ENCODE results near the gene ASPG.
A peak's percentile ranks its signal among the peaks of the same experiment; 100 is the strongest.

The ASPG gene

GRCh38 chr14:104094709-104095425, 9.4 kb downstream of the ASPG start:
- peak; percentile 73 for DNase-seq

- DNase-seq: no peak
Measured at GRCh38 chr14:104095426-104096310, 10.2 kb downstream of the ASPG start.

DNA sequence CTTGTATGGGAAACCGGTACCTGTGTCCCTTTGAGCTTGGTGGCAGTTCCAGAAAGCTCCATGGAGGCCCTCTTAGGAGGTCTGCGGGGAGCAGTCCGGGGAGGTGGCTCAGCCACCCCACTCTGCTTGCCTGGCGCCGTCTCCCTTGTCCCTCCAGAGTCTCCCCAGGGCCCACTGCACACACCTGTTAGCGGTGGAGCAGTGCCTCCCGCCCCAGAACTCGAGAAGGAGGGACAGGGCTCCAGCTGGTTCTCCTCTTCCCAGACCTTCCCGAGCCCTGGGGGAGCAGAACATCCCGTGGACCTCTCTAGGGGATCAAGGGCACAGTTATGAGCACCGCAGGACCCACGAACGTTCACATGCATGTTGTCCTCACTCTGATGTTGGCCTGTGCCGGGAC, 10.8 kb downstream of the ASPG start:
- no peak for DNase-seq

DNA sequence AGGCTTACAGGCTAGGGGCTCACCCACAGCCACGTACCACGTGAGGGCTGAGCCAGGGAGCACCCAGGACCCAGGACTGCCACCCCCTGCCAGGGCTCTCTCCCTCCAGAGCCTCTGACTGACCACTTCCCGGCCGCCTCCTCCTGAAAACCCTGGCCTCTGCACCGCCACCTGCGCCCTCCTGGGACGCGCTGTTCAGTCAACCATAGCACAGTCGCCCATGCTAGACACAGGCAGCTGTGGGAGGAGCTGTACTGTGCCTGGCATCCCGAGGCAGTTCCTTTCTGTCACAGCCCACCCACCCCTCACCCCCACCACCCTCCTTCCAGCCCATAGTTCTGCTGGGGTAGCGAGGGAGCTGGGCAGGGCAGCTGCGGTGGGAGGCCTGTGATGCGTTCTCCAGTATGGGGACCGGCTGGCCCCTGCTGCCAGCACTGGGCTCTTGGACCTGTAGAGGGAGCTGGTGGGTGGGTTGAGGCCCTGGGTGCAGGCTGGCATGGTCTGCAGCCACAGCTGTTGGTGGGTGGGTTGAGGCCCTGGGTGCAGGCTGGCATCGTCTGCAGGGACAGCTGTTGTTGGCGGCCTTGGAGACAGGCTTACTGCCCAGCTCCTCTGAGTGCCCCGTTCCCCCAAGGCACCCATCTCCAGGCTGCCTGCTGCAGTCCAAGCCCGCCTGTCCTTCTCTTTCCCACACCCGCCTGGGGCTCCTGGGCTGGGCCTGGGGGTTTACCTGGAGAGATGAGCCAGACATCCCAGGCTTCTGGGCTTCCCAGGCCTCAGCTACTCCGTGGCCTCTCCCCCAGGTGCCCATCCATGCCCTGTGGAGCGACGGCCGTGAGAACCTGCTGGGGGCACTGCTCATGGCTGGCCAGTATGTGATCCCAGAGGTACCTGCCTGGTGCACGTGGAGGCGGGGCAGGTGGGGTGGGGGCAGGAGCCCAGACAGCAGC, 11.5 kb downstream of the ASPG start:
- peak; percentile 28 for DNase-seq

DNA sequence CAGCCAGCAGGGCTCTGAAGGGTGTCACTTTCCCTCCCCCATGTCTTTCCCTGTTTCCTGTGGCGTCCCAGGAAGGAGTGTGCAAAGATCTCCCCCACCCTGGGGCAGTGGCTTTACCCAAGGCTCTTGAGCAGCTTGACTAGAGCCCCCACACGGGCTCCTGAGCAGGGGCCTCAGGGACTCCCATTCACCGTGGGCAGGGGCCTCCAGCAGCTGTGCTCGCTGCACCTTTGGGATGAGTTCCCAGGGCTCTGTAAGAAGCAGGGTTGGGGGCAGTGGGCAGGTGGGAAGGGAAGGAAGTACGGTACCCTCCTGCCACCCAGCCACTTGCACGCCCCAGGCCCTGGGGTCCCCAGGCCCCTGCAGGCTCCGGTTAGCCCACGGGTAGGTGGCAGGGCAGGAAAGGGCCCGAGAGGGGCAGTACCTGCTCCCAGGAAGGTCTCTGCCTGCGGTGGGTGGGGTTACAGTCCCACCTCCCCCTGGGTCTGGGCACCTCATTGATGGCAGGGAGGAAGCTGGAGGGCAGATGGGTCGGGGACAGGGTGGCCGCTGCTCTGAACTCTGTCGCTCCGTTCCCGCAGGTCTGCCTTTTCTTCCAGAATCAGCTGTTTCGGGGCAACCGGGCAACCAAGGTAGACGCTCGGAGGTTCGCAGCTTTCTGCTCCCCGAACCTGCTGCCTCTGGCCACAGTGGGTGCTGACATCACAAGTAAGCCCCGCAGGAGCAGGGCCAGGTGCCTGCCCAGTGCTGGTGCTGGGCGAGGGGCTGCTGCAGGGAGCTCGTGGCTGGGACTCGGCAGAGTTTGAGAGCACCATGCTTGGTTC, 13.0 kb downstream of the ASPG start:
- DNase-seq: no peak

GRCh38 chr14:104099096-104100041, 13.9 kb downstream of the ASPG start:
- no peak for DNase-seq

DNA sequence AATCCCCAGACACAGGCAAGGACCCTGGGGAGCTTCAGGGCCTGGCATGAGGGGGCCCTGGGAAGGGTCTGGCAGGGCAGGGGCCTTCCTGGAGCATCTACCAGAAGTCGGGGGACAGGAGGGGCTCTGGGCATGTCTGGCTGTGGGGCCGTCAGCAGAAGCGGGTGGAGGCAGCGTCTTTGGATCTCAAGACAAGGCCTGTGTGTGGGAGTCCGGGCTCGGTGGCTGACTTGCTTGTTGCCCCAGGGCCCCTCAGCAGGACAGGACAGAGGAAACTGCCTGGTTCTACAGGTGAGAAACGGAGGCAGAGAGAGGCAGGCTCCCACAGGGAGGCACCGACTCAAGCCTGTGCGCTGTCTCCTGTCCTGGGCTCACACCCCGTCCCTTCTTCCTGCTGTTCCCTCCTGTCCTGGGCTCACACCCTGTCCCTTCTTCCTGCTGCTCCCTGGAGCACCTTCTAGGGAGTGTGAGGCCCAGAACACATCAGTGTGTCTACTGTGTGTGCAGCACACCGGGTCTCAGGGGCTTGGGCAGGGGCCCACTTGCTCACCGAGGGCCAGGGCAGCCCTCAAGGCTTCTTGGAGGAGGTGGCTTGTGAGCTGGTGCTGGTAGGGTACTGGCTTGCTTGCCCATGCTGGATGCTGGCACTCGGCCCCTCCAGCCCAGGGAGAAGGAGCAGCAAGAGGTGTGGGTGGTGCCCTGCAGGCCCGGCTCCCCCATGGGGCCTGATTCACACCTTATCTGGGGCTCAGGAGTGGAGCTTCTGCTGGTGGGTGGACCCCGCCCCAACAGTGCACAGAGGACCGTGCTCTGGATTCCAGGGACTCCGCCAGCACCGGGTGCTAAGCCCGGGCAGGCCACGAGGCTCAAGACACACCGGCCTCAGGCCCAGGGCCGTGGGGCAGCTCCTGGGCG, 14.9 kb downstream of the ASPG start:
- no peak for DNase-seq

GRCh38 chr14:104101086-104101621, 15.7 kb downstream of the ASPG start:
- no peak for DNase-seq

DNA sequence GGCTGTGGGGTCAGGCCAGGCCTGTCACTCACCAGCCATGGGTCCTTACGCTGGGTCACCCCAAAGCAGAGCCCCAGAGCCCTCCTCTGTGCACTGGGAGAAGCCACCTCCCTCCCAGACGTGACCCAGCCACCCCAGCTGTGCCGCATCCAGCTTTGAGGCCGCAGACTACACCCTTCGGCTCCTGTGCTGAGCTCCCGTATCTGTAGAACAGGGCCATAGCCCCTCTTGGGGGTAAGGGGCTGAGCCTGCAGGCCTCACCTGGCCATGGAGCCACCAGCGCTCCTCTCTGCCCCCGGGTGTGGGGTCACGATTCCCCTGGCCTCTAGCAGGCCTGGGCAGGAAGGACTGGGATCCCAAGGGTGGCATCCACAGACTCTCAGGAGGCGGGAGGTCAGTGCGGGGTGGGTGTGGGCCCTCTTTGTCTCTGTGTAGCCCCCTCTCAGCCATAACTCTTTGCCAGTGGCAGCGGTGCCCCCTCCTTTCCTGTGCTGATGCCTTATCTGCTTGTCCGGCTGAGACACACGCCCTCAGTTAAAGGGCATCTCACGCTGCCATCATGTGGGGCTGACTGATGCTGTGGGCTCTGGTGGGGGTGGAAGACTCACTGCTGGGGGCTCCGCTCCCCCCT, 16.3 kb downstream of the ASPG start:
- no peak for DNase-seq

- no peak for DNase-seq
Measured at GRCh38 chr14:104102282-104102914, 16.9 kb downstream of the ASPG start.

- DNase-seq: no peak
Measured at GRCh38 chr14:104103061-104103445, 17.6 kb downstream of the ASPG start.

GRCh38 chr14:104103446-104104075, 18.1 kb downstream of the ASPG start:
- no peak for DNase-seq

- DNase-seq: no peak
Measured at GRCh38 chr14:104104076-104104901, 18.8 kb downstream of the ASPG start.

DNA sequence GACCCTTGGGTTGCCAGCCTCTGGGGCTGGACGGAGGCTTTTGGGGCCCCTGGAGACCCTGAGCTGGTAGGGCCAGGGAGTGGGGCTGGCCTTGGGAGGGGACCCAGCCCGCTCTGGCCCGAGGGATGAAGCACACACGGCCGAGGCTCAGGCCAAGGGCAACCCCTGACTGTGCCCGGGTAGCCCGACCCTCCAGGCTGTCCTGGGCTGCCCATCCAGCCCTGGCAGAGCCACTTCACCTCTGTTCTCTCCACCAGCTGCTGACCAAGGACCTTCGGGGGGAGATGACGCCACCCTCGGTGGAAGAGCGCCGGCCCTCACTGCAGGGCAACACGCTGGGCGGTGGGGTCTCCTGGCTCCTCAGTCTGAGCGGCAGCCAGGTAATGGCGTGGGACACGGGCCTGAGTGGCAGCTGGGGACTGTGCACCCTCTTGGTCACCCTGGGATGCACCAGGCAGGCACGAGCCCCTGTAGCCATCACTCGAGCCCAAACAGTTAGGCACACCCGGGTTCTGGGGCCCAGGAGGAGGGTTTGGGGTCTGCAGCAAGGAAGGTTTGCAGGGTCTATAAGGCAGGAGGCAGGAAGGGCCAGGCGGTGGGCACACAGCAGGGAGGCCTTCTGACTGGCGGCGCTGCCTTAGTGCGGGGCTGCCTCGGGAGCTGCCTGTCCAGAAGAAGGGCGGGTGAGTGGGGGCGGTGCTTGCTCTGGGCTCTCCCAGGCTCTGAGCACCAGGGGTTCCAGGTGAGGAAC, 19.7 kb downstream of the ASPG start:
- no peak for DNase-seq

GRCh38 chr14:104105822-104106470, 20.4 kb downstream of the ASPG start:
- no peak for DNase-seq

GRCh38 chr14:104106471-104106991, 21.0 kb downstream of the ASPG start:
- no peak for DNase-seq
